Measurements from ENCODE around the gene KDM7A.
A peak's percentile ranks its signal among the peaks of the same experiment; 100 is the strongest.

Gene KDM7A, protein sequence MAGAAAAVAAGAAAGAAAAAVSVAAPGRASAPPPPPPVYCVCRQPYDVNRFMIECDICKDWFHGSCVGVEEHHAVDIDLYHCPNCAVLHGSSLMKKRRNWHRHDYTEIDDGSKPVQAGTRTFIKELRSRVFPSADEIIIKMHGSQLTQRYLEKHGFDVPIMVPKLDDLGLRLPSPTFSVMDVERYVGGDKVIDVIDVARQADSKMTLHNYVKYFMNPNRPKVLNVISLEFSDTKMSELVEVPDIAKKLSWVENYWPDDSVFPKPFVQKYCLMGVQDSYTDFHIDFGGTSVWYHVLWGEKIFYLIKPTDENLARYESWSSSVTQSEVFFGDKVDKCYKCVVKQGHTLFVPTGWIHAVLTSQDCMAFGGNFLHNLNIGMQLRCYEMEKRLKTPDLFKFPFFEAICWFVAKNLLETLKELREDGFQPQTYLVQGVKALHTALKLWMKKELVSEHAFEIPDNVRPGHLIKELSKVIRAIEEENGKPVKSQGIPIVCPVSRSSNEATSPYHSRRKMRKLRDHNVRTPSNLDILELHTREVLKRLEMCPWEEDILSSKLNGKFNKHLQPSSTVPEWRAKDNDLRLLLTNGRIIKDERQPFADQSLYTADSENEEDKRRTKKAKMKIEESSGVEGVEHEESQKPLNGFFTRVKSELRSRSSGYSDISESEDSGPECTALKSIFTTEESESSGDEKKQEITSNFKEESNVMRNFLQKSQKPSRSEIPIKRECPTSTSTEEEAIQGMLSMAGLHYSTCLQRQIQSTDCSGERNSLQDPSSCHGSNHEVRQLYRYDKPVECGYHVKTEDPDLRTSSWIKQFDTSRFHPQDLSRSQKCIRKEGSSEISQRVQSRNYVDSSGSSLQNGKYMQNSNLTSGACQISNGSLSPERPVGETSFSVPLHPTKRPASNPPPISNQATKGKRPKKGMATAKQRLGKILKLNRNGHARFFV

DNA sequence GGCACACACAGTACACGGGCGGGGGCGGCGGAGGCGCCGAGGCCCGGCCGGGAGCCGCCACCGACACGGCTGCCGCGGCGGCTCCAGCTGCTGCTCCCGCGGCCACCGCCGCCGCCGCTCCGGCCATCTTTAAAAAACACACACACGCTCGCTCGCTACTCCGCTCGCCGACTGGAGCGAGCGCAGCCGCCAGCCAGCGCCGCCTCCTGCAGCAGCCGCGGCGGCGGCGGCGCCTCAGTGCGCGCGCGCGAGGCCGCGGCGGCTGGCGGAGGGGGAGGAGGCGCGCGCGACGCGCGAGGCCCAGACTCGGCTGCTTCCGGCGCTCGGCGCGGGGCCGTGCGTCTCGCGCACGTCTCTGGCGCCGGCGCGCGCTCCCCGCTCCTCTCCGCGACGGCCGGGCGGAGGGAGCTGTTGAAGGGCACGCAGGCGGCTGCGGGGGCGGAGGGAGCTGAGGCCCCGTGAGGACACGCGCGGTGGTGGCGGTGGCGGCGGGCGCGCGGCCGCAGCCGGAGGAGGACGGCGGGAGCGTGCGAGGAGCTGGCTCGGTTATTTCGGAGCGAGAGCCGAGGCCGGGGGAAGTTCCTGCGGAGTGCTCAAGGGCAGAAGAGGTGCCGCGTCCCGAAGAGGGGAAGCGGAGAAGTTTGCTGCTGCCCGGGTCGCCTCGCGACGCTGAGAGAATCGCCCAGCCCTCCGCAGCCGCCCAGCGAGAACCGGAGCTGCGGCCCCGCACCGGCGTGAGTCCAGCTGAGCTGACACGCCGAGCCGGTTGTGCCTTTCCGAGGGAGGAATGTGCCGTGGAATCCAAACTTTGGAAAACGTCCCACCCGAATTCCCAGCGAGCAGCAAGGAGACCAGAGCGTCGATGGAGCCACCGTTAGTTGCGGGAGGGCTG lies at the start of gene KDM7A:
TSS of gene KDM7A (minus strand) at position 173 of the 892 bp plus-strand sequence. CDS start at position 127, 46 bp downstream.
- DNase-seq (ENCODE audit: low read depth): peak; percentile 89

DNA sequence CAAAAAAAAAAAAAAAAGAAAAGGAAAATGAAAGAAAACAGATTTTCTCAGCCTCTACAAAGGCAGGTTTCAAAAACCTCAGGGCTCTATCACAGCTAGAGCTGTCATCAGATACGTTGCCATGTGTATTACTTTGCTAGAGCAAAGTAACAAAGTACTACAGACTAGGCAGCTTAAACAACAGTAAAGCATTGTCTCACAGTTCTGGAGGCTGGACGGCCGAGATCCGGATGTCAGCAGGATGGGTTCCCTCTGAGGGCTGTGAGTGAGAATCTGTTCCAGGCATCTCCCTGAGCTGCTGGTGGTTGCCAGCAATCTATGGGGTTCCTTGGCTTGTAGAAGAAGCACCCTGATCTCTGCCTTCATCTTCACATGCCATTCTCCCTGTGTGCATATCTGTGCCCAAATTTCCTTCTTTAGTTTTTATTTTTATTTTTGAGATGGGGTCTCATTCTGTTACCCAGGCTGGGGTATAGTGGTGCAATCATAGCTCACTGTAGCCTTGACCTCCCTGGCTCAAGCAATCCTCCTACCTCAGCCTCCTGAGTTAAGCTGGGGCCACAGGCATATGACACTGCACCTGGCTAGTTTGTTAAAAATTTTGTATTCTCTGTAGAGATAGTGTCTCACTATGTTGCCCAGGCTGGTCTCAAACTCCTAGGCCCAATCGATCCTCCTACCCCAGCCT lies 48.9 kb upstream of the KDM7A start:
- DNase-seq (ENCODE audit: low read depth): no peak

DNA sequence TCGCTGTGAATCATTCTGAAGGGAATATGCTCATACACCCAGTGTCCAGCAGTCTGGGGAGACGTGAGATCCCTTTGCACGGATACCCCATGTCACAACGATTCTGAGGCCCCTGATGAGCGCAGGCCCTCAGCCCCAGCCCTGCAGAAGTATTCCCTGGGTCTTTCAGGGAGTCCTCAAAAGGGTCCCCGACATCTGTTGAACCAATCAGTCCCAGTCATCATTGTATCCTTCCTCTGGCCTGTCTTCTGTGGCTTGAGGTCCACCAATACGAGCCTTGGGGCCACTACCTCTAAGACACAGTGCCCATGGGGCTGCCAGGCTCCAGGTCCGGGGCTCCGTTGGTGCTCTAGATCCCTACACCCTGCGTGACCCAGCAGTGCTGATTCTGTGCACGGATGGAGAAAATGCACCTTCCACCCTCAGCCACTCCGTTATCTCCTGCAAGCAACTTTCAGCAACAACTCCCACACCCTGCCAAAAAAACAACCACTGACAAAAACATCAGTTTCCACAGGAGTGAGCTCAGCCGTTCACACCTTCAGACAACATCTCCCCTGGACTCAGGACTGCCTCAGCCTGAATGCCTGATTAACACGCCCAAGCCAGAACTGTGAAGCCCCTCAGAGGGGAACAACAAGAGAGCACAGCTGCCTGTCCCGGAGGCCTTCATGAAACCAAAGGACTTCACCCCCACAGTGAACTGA lies 46.9 kb upstream of the KDM7A start:
- DNase-seq (ENCODE audit: low read depth): no peak

DNA sequence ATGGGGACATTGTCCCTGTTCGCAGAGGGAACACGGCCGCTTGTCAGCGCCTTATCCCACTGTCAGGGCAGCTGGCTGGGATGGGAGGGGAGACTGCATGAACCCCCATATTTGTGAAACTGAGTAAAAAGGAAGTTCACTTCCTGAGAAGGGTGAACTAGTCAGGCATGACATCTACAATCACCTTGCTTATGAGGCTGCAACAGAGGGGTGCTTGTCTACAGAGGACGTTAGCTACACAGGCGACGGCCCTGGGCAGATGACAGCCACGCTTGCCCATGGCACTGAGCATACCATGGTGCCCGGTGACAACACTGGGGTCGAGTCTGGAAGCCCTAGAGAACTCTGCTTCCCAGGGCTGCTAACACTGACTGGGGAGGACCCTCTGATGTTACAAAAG lies 46.0 kb upstream of the KDM7A start:
- DNase-seq (ENCODE audit: low read depth): no peak

DNA sequence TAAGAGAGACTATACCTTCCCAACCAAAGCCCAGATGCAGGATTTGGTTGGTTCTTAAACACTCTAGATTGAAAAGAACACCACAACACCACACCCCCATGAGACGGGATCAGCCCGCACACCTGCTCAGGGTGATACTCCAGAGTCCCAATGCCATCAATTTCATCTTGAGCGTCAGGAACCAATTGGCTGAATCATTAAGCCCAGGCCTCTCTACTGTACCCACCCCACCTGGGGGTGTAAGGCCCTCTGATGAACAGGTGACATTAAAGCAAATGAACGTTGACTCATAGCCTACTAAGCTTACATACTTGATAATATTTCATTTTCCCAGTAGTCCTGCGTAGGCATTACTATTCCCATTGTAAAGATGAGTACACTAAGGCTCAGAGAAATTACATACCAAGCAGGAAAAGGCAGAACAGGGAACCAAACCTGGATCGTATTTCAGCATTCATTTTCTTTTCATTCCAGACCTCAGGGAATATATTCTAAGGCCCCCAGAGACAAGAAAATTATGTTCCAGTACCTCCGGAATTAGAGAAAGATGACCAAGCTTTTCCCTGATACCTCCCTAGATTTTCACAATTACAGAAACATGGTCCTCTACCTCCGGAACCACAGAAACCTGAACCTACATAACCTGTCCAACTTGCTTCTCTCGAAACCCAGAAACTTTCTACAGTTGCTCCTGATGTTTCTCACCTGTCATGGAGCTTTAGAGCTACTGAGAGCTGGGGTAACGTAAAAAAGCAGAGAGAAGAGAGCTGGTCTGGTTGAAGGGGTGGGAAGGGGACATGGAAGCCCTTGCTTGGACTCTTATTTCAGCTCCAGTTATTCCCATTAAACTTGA lies 43.1 kb upstream of the KDM7A start:
- DNase-seq (ENCODE audit: low read depth): no peak

DNA sequence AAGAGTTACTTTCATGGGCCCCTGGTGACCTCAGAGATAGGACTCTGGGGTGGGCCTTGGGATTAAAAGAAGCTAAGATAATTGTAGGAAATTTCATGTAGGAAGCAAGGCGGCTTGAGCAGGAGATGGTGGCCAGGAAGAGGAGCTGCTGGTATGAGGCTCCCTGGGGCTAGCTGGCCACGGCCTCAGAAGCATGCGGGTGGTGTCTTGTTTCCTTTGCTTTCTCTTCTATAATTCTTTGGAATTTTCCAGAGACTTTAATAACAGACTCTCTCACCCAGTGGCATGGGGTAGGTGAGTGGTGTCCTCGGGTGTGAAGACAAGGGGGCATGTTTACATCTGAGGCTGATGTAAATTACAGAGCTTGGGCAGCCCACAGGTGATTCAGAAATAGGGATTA lies 41.9 kb upstream of the KDM7A start:
- DNase-seq (ENCODE audit: low read depth): no peak

DNA sequence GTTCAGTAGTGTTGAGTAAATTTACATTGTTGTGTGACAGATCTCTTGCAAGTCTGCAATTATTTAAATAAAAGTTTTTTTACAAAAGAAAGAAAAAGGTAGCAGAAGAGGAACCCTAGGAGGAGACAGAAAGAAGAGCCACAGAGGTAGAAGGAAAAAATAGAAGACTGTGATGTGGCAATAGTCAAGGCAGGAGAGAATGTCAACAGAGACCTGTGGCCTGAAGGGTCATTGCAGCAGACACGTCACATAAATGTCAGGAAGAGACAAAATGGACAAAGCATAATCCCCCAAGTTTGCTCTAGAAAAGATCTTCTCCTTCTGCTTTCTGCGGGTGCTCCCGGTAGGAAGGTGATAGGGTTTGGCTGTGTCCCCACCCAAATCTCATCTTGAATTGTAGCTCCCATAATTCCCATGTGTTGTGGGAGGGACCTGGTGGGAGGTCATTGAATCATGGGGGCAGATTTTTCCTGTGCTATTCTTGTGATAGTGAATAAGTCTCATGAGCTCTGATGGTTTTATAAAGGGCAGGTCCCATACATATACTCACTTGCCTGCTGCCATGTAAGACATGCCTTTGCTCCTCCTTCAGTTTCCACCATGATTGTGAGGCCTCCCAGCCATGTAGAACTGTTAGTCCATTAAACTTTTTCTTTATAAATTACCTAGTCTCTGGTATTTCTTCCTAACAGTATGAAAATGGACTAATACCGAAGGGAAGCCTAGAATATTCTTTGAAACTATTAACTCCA lies 41.1 kb upstream of the KDM7A start:
- DNase-seq (ENCODE audit: low read depth): no peak

DNA sequence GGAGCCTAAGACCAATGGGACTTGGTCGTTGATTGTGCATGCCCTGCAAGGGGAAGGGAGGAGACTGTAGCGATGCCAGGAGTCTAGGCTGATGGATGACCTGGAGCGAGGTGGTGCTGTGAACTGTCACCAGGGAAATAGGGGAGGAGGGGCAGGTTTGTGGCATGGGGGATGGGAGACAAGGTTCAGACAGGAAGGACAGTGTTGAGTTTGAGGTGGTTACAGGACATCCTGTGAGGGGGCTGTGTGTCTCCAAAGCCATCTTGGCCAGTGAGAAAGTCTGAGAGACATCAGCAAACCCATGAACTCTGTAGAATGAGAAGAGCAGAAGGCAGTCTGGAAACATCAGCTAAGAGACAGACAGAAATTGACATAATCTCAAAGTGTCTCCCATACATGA lies 38.5 kb upstream of the KDM7A start:
- no peak for DNase-seq (ENCODE audit: low read depth)

DNA sequence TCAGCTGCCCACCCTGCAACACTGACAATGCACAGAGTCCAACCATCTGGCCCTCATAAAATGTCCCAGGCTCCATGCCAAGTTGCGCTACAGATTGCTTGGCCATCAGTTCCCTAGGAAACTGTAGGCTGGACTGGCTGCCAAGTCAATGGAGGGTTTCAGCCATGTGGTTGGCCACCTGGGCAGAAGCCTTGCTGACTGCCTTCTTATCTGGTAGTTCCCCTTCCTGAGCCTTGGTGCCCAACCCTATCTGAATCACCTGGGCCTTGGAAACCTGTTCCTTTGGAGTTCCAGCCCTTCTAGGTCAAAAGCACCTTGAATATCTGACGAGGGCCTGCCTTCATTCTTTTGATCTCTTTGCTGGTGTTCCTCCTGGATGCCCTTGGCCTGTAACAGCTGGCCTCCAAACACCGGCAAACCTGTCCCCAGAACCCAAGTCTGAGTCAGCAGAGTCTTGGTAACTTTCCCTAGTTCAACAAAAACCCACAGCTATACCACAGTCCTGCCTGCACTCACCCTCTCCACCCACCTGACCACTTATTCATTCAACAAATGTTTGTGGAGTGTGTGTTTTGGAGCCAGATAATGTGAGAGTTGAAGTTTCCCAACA lies 37.4 kb upstream of the KDM7A start:
- no peak for DNase-seq (ENCODE audit: low read depth)

DNA sequence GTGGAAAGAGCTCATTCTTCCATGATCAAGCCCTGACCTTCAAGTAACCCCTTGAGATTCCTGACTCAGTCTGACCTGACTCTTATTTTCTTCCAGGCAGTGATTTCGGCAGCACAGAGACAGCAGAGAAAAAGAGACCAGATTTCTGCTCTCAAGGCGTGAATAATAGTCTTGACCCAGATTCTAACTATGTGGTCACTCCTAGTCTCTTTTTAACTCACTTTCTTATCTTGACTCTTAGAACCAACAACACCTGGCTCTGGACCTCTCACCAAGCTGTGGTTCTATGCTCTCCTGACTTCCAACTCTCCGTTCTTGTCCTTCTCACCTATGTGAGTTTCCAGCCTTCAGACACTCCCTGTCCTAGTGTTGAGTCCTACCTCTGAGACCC lies 36.9 kb upstream of the KDM7A start:
- DNase-seq (ENCODE audit: low read depth): no peak

DNA sequence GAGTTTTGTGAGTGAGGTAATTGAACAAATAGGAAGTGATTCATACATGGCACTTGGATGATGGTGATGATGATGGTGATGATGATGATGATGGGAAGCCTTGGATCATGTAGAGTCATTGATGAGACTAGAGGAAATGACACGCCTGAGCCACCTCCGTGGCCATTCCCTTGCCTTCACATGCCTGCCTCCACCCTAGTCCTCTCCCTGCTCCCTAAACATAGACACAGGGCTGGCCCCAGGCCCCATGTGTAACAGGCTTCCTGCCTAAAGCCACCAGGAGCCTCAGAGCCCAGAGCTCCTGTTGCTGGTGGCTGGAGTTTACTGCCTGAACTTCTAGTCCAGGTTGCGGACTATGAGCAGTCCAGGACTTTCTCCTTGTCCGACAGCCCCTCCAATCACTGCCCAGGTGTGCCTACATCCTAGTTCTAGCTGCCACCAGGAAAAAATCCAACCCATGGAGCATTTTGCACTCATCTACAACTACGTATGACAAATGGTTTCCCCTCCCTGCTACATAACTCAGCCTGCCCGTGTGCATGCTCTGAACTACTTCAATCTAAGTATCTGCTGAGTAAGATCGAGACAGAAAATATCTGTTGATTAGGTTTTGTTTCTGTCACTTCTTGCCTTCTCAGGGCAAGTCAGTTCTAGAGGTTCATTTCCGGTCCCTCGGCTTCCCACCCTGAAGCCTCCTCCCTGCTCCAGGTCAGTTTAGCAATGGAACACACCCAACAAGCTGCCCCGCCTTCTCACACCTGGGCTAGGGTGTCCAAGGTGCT lies 35.5 kb upstream of the KDM7A start:
- no peak for DNase-seq (ENCODE audit: low read depth)

DNA sequence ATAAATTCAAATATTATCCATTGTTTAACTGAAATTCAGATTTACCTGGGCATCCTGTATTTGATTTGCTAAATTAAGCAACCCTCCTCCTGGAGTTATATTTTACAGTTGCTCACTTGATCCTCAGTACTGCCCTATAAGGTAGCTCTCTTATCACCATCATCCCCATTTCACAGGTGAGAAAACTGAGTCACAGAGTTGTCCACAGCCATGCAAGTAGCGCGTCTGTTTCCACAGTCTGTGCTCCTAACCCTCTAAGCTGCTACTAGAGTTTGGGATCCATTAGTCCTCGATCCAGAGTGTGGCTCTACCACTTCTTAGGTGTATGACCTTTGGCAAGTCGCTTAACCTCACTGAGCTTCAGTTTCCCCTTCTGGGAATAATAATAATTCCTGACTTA lies 34.9 kb upstream of the KDM7A start:
- DNase-seq (ENCODE audit: low read depth): no peak

DNA sequence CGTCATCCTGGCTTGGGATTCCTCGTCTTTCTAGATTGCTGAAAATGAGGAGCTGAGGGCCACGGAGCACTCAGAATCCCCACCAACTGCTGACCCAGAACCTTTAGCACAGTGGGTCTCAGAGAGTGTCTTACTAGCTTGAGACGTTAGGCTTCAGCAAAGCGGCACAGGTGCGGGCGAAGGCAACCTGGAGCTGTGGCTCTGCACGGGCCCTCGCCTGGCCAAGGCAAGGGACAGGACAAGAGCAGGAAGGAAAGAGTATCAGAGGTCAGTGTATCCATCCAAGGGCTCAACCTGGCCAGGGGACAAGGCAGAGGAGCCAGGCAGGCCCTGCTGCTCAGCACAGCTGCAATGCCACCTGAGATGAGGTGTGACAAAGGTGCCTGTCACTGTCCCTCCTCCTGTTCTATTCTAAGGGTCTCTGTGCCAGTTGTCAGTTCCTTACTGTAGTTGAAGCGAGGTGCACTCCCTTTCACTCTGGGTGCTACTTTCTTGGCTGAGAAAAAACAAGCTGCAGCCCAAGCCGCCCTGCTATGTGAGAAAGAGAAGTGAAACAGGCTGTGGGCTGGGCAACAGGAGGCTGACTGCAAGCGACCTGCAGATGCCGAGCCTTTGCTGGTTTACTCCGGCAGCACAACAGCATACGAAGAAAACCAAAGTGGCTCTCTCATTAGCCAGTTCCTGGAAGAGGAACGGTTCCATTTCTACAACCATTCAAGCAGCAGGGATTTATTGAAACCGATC lies 33.3 kb upstream of the KDM7A start:
- DNase-seq (ENCODE audit: low read depth): peak; percentile 33

DNA sequence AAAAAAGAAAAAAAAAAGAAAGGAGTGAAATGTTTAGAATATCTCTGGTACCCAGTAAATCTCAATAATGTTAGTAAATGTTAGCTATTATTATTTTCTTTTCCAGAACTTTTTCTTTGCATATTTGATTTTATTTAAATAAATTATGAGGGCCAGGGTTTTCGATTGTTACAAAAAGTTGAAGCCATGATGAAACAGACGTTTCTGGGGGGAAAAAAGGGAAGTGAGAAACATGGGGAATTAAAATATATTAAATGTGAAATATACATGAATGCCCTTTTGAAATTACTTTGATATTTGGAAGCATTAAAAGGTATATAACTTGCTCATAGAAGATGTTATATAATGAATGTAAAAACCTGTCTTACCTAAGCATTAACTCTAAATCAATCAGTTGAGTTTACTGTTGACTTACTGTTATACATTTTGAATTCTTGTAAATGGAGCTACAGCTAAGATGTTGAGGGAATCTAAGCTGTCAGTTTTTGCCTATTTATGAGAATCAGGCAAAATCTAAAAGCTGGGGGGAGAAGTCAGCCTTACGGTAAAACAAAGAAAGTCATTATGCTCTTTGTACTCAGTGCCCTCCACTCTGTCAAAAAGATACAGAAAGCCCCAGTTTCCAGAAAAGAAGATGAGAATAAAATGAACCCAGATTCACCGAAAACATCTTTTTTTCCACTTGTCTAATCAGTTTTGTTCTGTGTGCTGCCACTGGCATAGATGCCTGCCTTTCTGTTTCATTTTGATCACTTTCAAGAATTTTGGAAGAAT lies 30.0 kb upstream of the KDM7A start:
- DNase-seq (ENCODE audit: low read depth): no peak

DNA sequence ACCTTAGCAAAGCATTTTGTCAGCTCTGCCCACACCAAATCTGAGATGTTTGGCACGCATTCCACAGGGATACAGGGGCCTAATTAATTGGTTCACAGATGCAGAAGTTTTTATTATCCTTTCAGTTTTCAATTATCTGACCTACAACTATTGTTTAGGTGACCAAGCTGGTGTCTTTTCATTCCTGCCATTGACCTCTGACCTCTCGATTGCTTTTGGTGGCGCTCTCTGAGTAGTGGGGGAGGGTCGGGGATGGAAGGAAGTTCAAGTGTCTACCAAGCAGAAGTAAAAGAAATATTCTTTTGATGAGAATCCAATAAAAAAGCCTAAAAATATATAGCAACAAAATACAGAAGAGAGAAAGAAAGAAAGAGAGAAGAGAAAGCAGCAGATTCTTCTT lies 28.8 kb upstream of the KDM7A start:
- DNase-seq (ENCODE audit: low read depth): no peak

DNA sequence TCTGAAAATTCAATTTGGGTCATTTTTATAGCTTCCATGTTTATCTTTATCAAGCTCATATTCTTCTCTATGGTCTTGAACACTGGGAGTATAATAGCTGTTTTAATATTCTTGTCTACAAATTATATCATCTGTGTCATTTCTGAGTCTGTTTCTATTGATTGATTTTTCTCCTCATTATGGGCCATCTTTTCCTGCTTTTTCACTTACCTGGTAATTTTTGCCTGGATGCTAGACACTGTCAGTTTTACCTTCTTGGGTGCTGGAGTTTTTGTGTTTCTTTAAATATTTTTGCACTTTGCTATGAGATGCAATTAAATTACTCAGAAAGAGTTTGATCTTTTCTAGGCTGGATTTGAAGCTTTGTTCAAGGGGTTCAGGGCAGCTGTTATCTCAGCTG lies 26.8 kb upstream of the KDM7A start:
- no peak for DNase-seq (ENCODE audit: low read depth)

Data from stimulated activated CD8-positive, alpha-beta memory T cell treated with anti-CD3 and anti-CD28 coated beads, Interleukin-4, amount 100 ng/mL, for 24 hours (primary cell).